ENCODE data around the gene SRPK2.

- TF ChIP-seq TAF1 (IDR thresholded peaks at IDR 0.05; ENCODE audit: borderline replicate concordance, low read depth, low read length), result no peak
- TF ChIP-seq POLR2AphosphoS5 (IDR thresholded peaks at IDR 0.05; ENCODE audit: low read depth, low read length), result no peak
These were observed 131.4 kb downstream of the SRPK2 start for GRCh38 chr7:105257338-105257737.

All from GM12892 (cell line).